CD14-positive monocyte (primary cell): ENCODE results near the gene ARHGEF7. TPM values are rescaled to one million over a fixed set of nuclear protein-coding genes. Genes with fewer than 3 reads are reported as not detected.

Experiments used
- DNase-seq, 3 donors: peaks; one replicate each; pipeline ENCODE4 v3.0.0-alpha.2; 2011 to 2022
- H2AFZ ChIP-seq: 2 replicates; pipeline ENCODE4 v1.6.0; 2012; ENCODE audit warnings: mild to moderate bottlenecking, low read depth, low read length, inconsistent platforms; ENCODE audit not compliant: insufficient read depth, poor library complexity, severe bottlenecking
- H3K27ac ChIP-seq, 2 donors: 1 replicate in 1 of 2; 2 replicates in 1 of 2; pipeline ENCODE4 v1.5.1; 2012 to 2013; ENCODE audit warnings: low read length in 2 of 2, control low read depth in 1 of 2, inconsistent platforms in 1 of 2, low read depth in 1 of 2, mild to moderate bottlenecking in 1 of 2
- H3K27me3 ChIP-seq, 2 donors: one replicate each; pipeline versions ENCODE4 v1.6.0 to v1.6.1; 2011 to 2013; ENCODE audit warnings: low read length in 2 of 2; ENCODE audit not compliant: control insufficient read depth in 2 of 2, insufficient read depth in 2 of 2
- H3K36me3 ChIP-seq, 2 donors: replicated peaks in 1 of 2; 1 replicate in 1 of 2; 2 replicates in 1 of 2; pipeline versions ENCODE4 v1.5.1 to v1.6.1; 2012 to 2013; ENCODE audit warnings: low read length in 2 of 2, control low read depth in 1 of 2, inconsistent platforms in 1 of 2, mild to moderate bottlenecking in 1 of 2; ENCODE audit not compliant: insufficient read depth in 2 of 2, control insufficient read depth in 1 of 2
- H3K4me1 ChIP-seq, 2 donors: 1 replicate in 1 of 2; 2 replicates in 1 of 2; pipeline versions ENCODE4 v1.5.1 to v1.6.1; 2012 to 2013; ENCODE audit warnings: low read length in 2 of 2, control low read depth in 1 of 2, inconsistent platforms in 1 of 2, mild to moderate bottlenecking in 1 of 2, moderate library complexity in 1 of 2; ENCODE audit not compliant: insufficient read depth in 2 of 2, control insufficient read depth in 1 of 2
- H3K4me2 ChIP-seq: replicated peaks from 2 replicates; pipeline ENCODE3; 2012; ENCODE audit warnings: low read length, moderate library complexity, mild to moderate bottlenecking; ENCODE audit not compliant: poor library complexity, severe bottlenecking; ENCODE audit errors: extremely low read depth
- H3K4me3 ChIP-seq, 3 experiments: fragments of 200-600 bp in 1 of 3; sonication (generic) in 1 of 3; replicated peaks in 1 of 3; 1 replicate in 2 of 3; 2 replicates in 1 of 3; pipeline ENCODE4 v1.5.1; 2011 to 2013; ENCODE audit warnings: low read length in 3 of 3, mild to moderate bottlenecking in 3 of 3, control low read depth in 2 of 3, low read depth in 2 of 3, inconsistent platforms in 1 of 3, moderate library complexity in 1 of 3
- H3K79me2 ChIP-seq: 2 replicates; pipeline ENCODE4 v1.6.0; 2012; ENCODE audit warnings: mild to moderate bottlenecking, control low read depth, inconsistent platforms, low read length, moderate library complexity; ENCODE audit not compliant: insufficient read depth
- H3K9ac ChIP-seq: 2 replicates; pipeline ENCODE4 v1.6.0; 2017; ENCODE audit warnings: low read length, mild to moderate bottlenecking; ENCODE audit not compliant: insufficient read depth, poor library complexity, severe bottlenecking
- H3K9me3 ChIP-seq, 2 donors: replicated peaks in 1 of 2; 1 replicate in 1 of 2; 2 replicates in 1 of 2; pipeline versions ENCODE4 v1.5.1 to v1.6.1; 2012 to 2013; ENCODE audit warnings: low read length in 2 of 2, control low read depth in 1 of 2; ENCODE audit not compliant: control insufficient read depth in 1 of 2, insufficient read depth in 1 of 2
- H4K20me1 ChIP-seq: 2 replicates; pipeline ENCODE4 v1.6.0; 2012; ENCODE audit warnings: mild to moderate bottlenecking, low read length, control low read depth, moderate library complexity; ENCODE audit not compliant: insufficient read depth
- H3K27ac Mint-ChIP-seq, 7 donors: one replicate each; pipeline ENCODE4 v1.8.0; 2020; ENCODE audit warnings: mild to moderate bottlenecking in 7 of 7, mixed read lengths in 7 of 7, moderate library complexity in 6 of 7, inconsistent platforms in 2 of 7
- H3K27me3 Mint-ChIP-seq, 3 donors: one replicate each; pipeline ENCODE4 v1.8.0; 2021 to 2022; ENCODE audit warnings: low read depth in 3 of 3, mild to moderate bottlenecking in 3 of 3, mixed read lengths in 3 of 3, moderate library complexity in 3 of 3, inconsistent platforms in 1 of 3
- H3K36me3 Mint-ChIP-seq, 2 donors: one replicate each; pipeline ENCODE4 v1.8.0; 2020; ENCODE audit warnings: mixed read lengths in 2 of 2, inconsistent platforms in 1 of 2, mild to moderate bottlenecking in 1 of 2
- H3K4me1 Mint-ChIP-seq: one replicate; pipeline ENCODE4 v1.8.0; 2020; ENCODE audit warnings: mild to moderate bottlenecking, mixed read lengths
- H3K4me3 Mint-ChIP-seq, 2 donors: one replicate each; pipeline ENCODE4 v1.8.0; 2020; ENCODE audit warnings: mild to moderate bottlenecking in 2 of 2, mixed read lengths in 2 of 2, moderate library complexity in 1 of 2
- H3K9me3 Mint-ChIP-seq, 7 donors: one replicate each; pipeline ENCODE4 v1.8.0; 2020 to 2022; ENCODE audit warnings: mixed read lengths in 7 of 7, mild to moderate bottlenecking in 6 of 7, moderate library complexity in 6 of 7, inconsistent platforms in 2 of 7
- CTCF ChIP-seq: fragments of 200-600 bp; IDR thresholded peaks from one replicate; pipeline ENCODE4 v1.8.0; 2022; ENCODE audit warnings: antibody characterized with exemption, mild to moderate bottlenecking
- WGBS: methylation state at CpG from one replicate; pipeline ENCODE4 v1.1.5; 2013; ENCODE audit warnings: missing lambda C conversion rate; ENCODE audit not compliant: insufficient coverage; 5-methylcytosine and 5-hydroxymethylcytosine counted together
- intact Hi-C, 2 donors: fragments of 100-400 bp; cut with micrococcal nuclease; formaldehyde crosslinking; loops; one replicate each; pipeline versions ENCODE4 v1.15.0 to v1.15.1; 2023
- polyA plus RNA-seq, 3 donors: library from polyadenylated mRNA; depleted of rRNA in 1 of 3; unstranded in 2 of 3; stranded (reverse) in 1 of 3; fragments of 300-500 nt in 2 of 3; fragments of >200 nt in 1 of 3; fragmentation: Illumina TruSeq in 2 of 3; gene quantifications; 1 replicate in 2 of 3; 2 replicates in 1 of 3; pipeline ENCODE4 v1.2.3, GENCODE V29; 2012 to 2021

The ARHGEF7 gene
- polyA plus RNA-seq, 3 donors = 4.6 to 29.0 (median 6.1) TPM

- intact Hi-C loops = no loop called here
- DNase-seq = no peak
- H4K20me1 ChIP-seq = no peaks in the 10 kb centered on the region
- H3K4me1 Mint-ChIP-seq = no peaks in the 10 kb centered on the region
- TF ChIP-seq CTCF = no peak
- H3K9me3 Mint-ChIP-seq = peaks cover 2 to 12% (median 3%) of the 10 kb centered on the region in 7 donors
- H3K4me2 ChIP-seq = no peak overlapping the region
- H3K9me3 ChIP-seq = no peaks in the 10 kb centered on the region
- H2AFZ ChIP-seq = no peak overlapping the region
- no peak overlapping the region for H3K9ac ChIP-seq
- WGBS = 92% methylated on average over 13 of the region's 14 CpGs
- H3K4me1 ChIP-seq = no peaks in the 10 kb centered on the region
- H3K27ac ChIP-seq = no peak overlapping the region
- H3K36me3 Mint-ChIP-seq = no peaks in the 10 kb centered on the region
- no peaks in the 10 kb centered on the region for H3K36me3 ChIP-seq
- H3K4me3 Mint-ChIP-seq = no peak overlapping the region
- H3K79me2 ChIP-seq = no peaks in the 10 kb centered on the region
- H3K27ac Mint-ChIP-seq = no peak overlapping the region
- H3K27me3 Mint-ChIP-seq = peaks cover 0 to 7% (median 5%) of the 10 kb centered on the region in 3 donors
- no peaks in the 10 kb centered on the region for H3K27me3 ChIP-seq
- no peak overlapping the region for H3K4me3 ChIP-seq
Observed at GRCh38 chr13:111324736-111325135, 209.6 kb downstream of the ARHGEF7 start.

- no peak overlapping the region for H3K27ac Mint-ChIP-seq
- no peaks in the 10 kb centered on the region for H3K79me2 ChIP-seq
- TF ChIP-seq CTCF = no peak
Observed at GRCh38 chr13:111325146-111325890, 210.2 kb downstream of the ARHGEF7 start.

More at GRCh38 chr13:111325146-111325890, 210.2 kb downstream of the ARHGEF7 start:
- no peaks in the 10 kb centered on the region for H3K27me3 ChIP-seq
- H3K9me3 Mint-ChIP-seq = peaks cover 0 to 12% (median 3%) of the 10 kb centered on the region in 7 donors
- no peaks in the 10 kb centered on the region for H3K9me3 ChIP-seq
- no peak overlapping the region for H3K4me3 ChIP-seq
- H3K4me3 Mint-ChIP-seq = no peak overlapping the region
- intact Hi-C loops = no loop called here
- H2AFZ ChIP-seq = no peak overlapping the region
- H3K36me3 ChIP-seq = no peaks in the 10 kb centered on the region
- DNase-seq = no peak
- no peaks in the 10 kb centered on the region for H4K20me1 ChIP-seq
- WGBS = 84% methylated on average over 12 of the region's 28 CpGs
- H3K4me1 Mint-ChIP-seq = no peaks in the 10 kb centered on the region
- H3K36me3 Mint-ChIP-seq = no peaks in the 10 kb centered on the region
- H3K27me3 Mint-ChIP-seq = peaks cover 0 to 7% (median 5%) of the 10 kb centered on the region in 3 donors
- no peak overlapping the region for H3K9ac ChIP-seq
- H3K4me1 ChIP-seq = no peaks in the 10 kb centered on the region
- no peak overlapping the region for H3K4me2 ChIP-seq
- H3K27ac ChIP-seq = no peak overlapping the region
